8988T (cell line): Measurements from ENCODE around the gene SSTR5.
"Not testable (repeated sequence)": the region's sequence is repeated elsewhere in the genome, so short reads cannot be mapped to it uniquely, and the experiment has no call there.

Experiments used
- DNase-seq: peaks from one replicate; pipeline ENCODE4 v3.0.0; 2011

The SSTR5 gene

GRCh38 chr16:1076801-1077576 is 4.4 kb downstream of the SSTR5 start:
- no peak for DNase-seq

GRCh38 chr16:1077877-1078578 is 5.5 kb downstream of the SSTR5 start:
- DNase-seq = no peak

DNA sequence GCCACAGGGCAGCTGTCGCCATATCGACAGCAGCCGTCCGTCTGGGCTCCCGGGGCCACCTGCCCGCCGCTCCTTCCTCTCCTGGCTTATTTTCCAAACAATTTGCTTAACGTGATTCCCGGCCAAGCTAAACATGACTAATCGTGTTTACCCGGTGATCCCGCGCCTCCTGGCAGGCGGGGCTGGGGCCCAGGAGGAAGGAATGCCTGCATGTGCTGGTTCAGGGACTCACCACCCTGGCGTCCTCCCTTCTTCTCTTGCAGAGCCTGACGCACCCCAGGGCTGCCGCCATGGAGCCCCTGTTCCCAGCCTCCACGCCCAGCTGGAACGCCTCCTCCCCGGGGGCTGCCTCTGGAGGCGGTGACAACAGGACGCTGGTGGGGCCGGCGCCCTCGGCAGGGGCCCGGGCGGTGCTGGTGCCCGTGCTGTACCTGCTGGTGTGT is 6.1 kb downstream of the SSTR5 start:
- DNase-seq = peak; percentile 84

DNA sequence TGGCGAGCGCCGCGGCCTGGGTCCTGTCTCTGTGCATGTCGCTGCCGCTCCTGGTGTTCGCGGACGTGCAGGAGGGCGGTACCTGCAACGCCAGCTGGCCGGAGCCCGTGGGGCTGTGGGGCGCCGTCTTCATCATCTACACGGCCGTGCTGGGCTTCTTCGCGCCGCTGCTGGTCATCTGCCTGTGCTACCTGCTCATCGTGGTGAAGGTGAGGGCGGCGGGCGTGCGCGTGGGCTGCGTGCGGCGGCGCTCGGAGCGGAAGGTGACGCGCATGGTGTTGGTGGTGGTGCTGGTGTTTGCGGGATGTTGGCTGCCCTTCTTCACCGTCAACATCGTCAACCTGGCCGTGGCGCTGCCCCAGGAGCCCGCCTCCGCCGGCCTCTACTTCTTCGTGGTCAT is 6.8 kb downstream of the SSTR5 start:
- DNase-seq = no peak

DNA sequence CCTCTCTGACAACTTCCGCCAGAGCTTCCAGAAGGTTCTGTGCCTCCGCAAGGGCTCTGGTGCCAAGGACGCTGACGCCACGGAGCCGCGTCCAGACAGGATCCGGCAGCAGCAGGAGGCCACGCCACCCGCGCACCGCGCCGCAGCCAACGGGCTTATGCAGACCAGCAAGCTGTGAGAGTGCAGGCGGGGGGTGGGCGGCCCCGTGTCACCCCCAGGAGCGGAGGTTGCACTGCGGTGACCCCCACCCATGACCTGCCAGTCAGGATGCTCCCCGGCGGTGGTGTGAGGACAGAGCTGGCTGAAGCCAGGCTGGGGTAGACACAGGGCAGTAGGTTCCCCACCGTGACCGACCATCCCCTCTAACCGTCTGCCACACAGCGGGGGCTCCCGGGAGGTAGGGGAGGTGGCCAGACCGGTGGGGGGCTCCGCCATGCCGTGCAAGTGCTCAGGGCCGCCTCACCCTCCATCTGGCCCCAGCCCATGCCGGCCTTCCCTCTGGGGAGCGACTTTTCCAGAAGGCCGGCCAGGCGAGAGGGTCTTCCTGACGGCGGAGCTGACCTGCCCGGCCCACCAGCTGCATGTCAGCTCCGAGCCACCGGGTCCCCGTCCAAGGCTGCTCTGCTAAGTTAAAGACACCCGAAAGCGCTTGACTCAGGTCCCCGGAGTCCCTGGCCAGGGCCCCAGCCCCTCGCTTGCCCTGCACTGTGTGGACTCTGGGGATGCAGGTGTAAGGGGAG is 7.4 kb downstream of the SSTR5 start:
- DNase-seq = no peak

DNA sequence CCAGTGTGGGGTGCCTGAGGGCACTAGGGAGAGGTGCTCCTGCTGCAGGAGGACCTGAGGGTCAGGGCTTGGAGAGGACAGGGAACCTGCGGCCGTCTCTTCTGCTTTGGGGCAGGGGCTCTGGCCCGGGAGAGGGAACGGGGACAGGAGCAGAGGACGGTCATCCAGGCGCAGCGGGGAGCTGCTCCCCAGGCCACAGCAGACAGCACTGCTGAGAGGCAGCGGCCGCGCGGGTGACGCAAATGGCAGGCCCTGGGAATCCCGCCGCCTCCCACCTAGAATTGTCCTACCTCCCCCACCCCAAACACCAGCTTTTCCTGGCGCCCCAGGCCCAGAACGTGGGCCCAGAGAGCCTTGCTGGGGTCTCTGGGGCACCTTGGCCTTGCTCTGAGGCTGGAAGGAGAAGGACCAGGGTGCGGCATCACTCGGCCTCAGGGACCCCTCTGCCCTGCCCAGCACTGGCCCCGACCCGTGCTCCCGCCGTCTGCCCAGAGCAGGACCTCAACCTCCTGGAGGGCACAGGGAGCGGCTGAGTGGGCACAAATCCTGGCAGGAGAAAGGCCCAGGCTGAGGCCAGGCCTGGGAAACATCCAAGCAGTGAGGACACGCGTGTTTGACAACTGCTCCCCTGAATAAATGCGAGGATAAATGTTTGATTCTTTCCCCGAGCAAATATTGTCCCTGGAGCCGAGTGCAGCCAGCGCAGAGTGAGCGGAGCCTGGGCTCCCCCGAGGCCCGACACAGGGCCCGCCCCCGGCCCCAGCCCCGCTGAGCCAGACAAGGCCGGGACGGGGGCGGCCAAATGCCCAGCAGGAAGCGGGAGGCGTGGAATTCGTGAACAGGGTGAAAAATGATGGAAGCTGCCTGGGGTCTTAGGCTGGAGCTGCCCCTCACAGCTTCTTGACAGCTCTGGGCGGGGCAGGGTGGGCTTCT is 8.5 kb downstream of the SSTR5 start:
- no peak for DNase-seq

DNA sequence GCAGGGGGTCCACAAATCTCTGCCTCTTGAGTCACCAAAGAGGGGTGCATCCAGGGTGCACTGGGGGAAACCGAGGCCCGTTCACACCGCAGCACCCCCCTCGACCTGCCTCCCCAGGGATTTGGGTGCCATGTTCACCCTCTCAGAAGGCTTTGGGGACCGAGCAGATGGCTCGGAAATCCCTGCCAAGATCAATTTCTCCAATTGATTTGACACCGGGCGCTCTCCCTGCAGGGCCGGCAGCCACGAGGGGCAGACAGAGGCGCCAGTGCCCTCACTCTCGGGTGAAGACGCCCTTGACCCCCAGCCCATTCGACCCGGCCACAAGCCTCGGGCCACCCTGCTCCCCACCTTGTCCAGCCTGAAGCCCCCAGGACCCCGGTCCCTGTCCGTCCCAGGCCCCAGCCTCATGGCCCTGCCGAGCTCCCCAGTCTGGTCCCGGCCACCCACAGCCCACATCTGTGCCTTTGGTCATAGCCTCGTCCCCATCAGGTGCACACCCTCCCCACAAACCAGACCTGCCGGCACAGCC is 9.3 kb downstream of the SSTR5 start:
- no peak for DNase-seq

DNA sequence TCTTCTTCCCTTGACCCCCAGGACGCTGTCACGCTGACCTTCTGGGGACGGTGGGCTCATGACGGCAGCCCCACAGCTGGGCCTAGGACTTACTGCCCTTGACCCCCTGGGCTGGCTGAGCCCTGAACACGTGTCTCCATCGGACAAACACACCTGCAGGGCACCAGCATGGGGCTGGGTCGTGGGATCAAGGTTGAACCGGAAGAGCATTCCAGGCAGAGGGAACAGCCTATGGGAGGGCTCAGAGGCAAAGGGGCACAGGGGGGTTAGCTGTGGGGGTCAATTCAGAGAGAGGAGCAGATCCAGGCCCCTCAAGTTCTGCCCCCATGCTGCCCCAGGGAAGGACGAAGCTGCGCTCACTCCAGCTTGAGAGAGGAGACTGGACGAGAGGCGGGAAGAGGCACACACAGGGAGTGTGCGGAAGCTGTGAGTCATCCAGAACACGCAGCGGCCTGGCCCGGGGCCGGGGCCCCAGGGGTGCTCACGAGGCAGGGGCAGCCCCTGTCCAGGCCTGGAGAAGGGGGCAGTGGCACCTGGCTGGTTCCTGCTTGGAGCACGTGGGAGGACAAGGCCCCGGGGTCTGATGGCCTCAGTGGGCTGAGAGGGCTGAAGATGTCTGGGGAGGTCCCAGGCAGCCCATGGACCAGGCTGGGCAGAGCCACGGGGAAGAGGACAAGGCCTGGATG is 9.9 kb downstream of the SSTR5 start:
- DNase-seq = no peak

DNA sequence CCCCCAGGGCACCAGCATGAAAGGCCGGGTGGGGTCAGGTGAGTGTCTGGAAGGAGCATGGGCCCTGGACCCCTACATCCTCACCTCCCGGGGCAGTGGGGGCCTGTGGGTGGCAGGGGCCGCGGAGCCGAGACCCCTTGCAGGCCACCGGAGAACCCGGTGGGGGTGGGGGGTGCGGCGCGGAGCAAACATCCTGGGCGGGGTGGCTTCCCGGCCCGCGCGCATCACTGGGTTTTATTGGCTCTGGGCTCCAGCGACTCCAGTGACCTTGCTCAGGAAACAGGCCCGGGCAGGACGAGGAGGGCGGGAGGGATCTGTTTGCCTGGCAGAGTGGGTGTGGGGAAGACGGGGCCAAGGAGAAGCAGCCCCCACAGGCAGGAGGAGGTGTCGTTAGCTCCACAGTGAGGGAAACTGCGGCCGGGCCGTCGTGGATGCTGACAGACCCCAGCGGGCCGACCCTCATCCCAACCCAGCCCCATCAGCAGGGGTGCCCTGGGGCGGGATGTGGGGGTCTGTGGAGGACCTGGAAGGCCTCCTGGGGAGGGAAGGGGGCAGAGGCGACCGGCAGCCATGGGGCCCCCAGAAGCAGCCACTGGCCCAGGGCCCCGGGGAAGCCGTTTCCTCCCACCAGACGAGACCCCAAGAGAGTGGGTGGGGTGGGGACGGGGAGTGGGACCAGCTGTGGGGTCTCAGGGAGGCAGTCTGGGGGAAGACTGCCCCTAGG is 10.6 kb downstream of the SSTR5 start:
- no peak for DNase-seq

DNA sequence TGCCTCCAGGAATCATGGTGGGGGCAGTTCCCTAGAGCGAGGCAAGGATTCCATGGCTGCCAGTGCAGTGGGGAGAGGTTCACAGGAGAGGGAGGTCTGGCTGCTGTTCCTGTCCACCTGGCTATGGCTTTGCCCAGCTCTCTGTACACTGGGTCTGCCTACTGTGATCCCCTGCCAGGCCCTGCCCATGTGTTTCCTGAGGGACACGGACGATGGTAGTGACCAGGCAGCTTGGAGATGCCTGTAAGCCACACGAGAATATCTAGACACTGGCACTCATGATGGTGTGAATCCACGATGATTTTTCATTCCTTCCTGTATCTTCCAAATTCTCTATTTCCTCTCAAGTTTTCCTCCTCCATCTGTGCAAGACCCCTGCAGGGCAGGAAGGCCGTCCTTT is 12.4 kb downstream of the SSTR5 start:
- DNase-seq = no peak

GRCh38 chr16:1086443-1086842 is 13.9 kb downstream of the SSTR5 start:
- DNase-seq = not testable (repeated sequence)

- DNase-seq = no peak
Observed at GRCh38 chr16:1088295-1089170, 16.0 kb downstream of the SSTR5 start.

GRCh38 chr16:1089439-1089821 is 16.9 kb downstream of the SSTR5 start:
- no peak for DNase-seq

DNA sequence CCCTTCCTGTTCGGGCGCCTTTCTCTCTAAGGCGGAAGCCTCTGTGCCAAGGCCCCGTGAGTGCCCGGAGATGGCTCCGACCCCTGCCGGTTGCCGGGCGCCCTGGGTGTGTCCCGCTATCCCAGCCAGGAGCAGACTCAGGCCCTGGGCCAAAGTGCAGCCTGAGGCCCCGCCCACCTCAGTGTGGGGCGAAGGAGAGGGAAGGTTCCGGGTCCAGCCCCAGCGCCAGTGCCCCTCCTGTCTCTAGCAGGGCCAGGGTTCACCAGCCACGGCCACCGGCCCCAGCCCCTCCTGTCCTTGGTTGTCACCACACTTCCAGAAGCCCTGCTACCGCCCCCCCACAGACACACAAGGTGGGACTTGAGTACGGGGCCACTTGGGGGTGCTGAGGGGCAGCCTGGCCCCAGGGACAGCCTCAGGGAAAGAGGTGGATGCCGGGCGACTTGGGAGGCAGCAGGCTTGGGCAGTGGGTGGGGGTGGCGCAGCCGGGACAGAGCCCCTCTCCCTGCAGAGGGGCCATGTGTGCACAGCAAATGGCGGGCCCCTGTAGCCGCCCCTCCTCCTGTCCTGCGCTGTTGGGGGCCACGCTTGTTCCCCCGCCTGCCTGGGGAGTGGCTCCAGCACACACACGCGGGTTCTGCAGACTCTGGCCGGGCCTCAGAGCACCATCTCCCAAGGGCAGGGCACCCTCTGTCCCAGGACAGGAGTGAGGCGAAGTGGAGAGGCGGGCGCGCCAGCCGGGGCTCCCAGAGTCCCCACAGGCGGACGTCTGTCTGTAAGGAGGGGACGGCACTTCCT is 17.5 kb downstream of the SSTR5 start:
- no peak for DNase-seq

DNA sequence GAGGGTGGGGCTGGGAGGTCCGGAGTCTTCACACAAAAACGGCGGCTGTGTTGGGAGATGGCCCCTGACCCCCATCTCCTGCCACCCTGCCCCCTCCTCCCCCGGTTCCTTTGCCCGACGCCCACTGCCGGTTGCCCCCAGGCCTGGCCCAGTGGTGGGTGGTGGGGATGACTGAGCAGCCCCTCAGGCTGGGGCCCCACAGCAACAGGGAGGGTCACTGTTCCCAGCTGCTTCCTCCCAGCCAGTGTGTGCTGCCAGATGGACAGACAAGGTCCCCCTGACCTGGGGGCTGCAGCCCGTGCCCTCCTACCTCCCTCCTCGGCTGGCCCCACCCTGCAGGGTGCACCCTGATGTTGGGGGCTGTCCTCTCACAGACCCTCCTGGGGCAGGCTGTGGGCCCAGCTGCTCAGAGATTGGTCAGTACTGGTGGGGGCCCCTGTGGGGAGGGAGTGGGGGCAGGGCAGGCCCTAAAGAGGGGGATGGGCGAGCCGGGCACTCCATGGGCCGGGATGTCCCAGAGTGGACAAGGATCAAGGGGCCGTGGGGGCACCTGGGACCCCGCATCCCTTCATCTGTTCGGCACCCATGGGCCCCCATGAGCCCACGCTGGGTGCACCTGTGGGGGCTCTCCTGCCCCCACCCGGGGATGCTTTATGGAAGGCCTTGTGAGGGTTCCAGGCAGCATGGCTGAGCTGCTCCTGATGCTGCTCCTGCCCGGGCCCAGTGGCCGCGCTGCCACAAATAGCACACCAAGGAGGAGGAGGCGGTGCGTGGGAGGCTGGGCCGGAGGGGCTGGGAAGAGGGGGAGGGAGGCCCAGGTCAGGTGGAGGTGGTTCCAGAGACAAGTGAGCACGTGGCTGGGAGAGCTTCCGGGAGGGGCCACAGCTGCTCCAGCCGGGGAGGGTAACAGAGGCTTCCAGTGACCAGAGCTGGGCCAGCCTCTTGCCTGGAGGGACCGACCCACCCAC is 18.4 kb downstream of the SSTR5 start:
- no peak for DNase-seq

- no peak for DNase-seq
Observed at GRCh38 chr16:1091992-1092552, 19.5 kb downstream of the SSTR5 start.

DNA sequence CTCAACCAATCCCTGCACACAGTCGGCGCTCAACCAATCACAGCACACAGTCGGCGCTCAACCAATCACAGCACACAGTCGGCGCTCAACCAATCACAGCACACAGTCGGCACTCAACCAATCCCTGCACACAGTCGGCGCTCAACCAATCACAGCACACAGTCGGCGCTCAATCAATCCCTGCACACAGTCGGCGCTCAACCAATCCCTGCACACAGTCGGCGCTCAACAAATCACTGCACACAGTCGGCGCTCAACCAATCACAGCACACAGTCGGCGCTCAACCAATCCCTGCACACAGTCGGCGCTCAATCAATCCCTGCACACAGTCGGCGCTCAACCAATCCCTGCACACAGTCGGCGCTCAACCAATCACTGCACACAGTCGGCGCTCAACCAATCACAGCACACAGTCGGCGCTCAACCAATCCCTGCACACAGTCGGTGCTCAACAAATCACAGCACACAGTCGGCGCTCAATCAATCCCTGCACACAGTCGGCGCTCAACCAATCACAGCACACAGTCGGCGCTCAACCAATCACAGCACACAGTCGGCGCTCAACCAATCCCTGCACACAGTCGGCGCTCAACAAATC is 20.2 kb downstream of the SSTR5 start:
- DNase-seq = not testable (repeated sequence)
